Activated naive CD4-positive, alpha-beta T cell (primary cell): ENCODE data around the gene COL5A1.

Experiments
- DNase-seq, 4 experiments: peaks; one replicate each; lab custom pipeline; 2025; lab: John Stamatoyannopoulos, UW

Gene COL5A1

DNA sequence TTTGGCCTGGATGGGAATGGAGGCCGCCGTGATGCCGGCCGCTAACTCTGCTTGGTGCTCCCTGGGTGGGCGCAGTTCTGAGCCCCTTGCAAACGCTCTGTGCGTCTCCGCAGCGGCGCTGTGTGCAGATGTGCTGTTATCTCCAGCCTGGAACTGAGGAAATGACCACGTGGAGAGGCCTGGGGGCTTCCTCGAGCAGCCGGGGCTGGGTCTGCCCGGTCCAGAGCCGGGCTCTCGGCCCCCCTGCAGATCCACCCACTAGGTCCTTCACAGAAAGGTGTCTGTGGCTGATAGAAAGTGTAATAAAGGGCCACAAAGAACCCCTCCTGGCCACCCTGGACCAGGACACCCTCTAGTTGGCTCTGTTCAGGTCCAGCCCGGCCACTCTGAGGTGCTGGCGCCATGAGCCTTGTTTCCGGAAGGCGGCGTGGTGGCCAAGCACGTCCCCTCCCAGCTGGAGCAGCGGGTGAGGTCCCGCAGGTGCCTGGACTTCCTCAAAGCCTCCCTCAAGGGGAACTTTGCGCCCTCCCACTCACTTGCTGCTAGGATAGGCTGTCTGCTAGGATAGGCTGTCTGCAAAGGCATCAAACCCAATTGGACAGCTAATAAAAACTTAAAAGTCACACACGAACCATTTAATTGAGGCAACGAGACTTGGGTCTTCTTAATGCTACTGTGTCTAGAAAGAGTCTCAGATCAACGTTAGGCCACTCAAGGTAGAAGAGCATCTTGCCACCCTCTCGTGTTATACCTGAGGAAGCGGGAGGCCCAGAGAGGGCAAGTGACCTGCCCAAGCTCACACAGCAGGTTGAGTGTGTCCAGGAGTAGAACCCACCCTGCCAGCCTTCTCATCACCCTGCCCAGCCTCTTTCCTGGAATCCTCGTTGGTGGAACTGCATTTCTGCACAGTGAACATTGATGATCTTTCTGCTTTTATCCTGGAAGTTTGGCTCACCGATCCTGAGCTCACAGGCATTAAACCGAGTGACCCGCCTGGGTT is 129.7 kb downstream of the COL5A1 start:
- no peak for DNase-seq

DNA sequence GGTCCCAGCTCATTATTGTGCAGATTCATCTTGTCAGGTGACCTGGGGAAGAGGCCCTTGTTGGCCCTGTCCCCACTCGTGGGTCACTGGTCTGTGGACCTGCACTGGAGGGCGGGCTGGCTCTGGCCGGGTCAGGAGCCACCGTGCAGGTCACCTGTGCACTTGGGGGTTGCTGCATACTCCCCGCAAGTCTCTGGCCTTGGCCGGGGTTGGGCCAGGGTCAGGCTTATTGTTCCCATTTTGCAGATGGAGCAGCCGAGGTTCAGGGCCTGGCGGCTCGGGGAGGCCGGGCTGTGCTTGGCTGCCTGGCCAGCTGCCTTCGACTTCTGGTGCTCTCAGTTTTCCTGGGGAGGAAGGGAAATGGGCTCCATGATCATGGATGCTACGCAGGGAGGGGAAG is 130.7 kb downstream of the COL5A1 start:
- no peak for DNase-seq

DNA sequence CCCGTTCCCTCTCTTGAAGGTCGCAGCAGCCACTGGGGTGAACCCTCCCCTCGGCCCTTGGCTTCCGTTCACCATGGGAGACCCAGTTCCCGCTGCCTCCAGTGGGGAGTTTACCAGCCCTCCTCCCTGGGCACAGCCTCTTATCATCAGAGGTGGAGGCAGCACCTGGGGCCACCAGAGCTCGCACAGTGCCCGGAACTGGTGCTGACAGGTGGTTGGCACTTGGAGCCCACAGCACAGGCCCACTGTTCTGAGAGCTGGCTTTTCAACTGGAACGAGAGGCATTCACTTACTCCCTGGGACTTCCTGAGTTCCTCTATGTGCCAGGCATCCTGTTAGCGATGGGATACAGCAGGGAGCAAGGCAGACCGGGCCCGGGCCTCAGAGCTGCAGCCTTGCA is 132.2 kb downstream of the COL5A1 start:
- DNase-seq: no peak

DNA sequence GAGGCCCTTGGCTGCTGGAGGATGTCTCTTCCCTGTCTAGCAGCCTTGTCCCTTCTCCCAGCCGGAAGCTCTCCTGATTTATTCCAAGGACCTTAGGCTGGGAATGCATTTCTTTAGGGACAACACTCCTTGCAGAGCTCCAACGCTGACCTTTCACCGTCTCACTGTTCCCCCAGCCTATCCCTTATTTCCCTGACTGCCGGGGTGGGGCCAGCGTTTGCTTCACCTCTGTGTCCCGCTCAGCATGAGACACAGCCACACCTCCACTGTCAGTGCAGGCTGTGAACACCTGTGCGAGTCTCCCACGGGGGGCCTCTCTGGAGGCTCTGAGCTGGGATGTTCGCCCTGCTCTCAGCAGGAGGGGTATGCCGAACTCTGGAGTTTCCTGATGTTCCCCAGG is 132.8 kb downstream of the COL5A1 start:
- DNase-seq: no peak

DNA sequence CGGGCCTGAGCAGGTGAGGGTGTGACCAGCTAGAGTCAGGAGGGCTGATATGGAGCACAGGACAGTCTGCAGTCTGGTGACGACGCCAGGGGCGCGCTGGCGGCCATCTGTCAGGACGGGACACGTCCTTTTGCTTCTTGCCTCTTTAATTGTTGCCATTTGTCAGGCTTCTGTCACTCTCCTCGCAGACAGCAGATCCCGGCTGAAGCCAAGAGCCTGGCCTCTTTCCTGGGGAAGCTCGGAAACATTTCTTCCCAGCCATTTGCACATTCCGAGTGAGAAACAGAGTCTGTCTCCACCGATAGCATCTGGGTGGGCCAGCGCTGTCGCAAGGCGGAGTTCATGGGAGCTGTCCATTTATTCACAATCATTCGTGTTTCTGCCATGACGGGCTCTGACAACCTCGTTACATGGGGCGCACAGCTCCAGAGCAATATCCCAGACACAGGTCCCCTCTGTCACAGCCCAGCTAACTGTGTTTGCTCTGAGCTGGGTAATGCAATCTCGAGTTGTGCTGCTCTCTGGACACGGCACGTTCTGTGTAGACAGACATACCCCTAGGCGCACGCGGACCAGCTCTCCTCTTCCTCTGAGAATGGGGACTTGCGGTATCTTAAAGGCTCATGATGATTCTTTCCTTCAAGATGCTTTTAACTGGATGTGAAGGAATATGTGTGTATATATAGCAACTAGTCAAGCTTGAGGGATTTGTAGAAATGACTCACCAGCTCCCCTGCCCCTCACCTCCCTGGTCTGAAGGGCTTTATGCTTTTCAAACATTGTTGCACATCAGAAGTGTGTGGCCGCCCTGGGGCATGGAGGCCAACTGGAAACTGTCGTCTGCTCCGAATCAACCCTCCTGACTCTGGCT is 133.7 kb downstream of the COL5A1 start:
- DNase-seq: no peak

DNA sequence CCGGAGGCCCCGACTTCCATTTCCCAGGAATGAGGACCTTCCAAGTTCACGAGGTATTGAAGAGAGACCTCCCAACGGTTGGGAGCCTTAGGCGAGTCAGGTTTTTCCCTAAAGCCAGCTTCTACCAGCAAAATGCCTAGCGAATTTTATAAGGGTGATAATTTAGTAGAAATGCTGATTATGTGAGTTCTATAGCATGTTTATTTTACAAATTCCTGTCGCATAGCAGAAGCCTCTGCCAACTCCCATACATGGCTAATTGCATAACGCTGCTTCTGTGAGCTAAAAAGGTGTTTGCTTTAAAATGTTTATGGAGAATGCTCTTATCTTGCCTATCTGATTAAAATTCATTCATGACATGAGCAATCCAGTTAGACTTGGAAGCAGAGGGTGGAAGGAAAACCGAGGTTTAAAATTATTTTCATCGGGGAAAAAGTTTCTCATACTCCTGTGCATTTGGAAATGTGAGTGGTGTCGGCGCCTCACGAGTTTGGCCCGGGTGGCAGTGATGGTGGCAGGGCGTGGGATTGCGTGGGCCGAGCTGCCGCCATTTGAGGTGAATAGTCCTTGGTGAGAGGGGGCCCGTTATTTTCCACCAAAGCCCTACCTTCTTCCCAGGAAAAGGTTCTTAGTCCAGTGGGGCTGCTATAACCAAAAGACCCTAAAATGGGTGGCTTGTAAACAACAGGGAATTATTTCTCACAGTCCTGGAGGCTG is 134.6 kb downstream of the COL5A1 start:
- no peak for DNase-seq

DNA sequence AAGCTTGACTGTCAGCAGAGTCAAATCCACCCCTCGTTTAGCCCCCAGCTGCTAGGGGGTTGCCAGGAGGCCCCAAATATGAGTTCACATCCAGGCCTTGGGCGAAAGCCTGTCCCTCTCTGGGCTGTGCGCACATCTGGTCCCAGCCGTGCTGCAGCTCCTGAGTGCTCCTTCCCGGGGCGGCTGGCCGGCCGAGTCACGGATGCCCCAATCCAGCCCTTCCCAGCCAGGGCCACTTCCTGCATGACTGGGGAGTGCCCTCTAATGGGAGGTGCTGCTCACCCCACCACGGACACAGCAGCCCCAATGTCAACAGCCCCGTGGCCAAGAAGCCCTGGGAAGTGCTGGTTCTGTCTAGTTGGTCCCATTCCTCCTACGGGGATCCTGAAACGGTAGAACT is 135.6 kb downstream of the COL5A1 start:
- no peak for DNase-seq

DNA sequence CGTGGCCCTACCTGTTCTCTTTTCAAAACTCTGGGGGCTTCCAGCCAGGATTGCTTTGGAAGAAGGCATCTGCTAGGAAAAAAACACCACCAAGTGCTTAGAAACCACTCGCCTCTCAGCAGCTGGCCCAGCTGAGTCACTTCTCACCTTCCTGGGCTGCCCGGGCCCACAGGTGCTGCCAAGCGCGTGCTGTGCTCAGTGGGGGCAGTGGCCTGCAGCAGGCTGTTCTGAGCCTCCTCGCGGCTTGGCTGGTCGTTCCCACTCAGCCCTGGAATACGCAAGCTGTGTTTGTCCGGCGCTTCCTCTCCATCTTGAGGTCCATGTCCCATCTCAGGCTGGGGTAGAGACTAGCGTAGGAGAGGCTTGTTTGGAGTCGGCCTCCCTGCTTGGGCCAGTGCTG is 136.6 kb downstream of the COL5A1 start:
- no peak for DNase-seq

DNA sequence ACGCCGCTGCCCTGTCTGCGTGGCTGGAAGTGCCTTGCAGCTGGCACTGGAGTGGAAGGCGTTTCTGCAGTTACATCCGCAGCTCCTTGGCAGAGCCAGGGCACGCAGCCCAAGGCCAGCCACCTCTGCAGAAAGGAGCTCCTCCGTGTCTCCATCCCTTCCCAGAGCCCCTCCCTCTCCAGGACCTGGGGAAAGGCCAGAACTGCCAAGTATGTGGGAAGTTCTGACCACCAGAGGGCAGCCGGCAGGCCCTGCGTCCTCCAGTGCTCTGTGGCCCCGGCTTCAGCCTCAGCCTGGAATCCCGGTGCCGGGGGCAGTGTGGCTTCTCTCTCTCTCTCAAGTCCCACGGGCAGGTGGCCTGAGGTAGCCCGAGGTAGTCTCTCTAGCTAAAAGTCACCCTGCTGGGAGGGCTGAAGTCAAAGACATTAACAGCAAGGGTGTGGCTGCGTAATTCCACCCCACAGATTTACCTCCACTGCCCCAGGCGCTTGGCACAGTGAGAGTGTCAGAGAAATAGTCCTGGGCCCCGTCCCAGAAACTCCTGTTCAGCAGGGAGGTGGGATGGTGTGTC is 137.3 kb downstream of the COL5A1 start:
- DNase-seq: no peak

DNA sequence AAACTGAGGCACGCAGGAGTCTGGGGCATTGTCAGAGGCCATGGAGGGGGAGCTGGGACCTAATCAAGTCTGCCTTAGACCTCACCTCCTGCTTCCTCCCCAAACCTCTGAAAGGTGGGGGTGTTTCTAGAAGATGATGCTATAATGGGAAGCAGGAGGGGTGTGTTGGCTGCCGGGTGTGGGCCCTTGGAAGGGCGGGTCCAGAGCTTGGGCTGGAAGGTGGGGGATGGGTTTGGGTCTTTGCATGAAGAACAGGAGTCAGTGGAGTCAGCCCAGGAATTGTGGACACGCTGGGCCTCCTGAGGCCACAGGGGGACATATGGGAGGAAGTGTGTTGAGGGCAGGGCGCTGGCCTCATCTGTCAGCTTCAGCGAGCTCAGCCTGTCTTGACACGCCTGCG is 138.0 kb downstream of the COL5A1 start:
- DNase-seq: no peak

DNA sequence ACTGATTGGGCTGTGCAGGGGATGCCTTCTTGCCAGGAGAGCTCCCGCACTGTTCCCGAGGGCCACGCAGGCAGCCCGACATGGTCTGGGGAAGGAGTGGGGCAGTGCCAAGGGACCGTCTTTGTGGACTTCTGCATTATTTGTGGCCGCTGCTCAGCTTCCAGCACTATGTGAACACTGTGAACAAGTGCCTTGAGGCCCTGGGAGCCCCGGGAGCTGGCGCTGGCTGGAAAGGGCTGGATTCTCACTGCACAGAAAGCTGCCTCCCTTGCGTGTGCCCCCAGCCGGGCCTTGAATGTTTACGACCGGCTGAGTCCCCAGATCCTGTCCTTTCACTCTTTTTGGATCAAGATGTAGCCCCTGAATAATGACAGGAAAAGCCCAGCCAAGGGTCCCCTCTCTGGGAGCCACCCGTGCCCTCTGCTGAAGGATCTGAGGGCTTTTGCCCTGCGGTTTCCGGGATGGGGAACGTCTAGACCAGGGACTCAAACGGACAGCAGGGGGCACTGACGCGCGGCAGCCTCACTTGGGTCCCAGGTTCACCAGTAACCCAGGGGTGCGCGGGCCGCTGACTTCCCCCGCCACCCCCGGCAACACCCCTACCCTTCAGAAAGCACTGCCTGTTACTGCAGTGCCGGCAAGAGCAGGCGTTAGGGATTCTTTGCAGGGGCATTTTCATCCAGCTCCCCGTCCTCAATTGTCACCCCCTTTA is 140.1 kb downstream of the COL5A1 start:
- no peak for DNase-seq

DNA sequence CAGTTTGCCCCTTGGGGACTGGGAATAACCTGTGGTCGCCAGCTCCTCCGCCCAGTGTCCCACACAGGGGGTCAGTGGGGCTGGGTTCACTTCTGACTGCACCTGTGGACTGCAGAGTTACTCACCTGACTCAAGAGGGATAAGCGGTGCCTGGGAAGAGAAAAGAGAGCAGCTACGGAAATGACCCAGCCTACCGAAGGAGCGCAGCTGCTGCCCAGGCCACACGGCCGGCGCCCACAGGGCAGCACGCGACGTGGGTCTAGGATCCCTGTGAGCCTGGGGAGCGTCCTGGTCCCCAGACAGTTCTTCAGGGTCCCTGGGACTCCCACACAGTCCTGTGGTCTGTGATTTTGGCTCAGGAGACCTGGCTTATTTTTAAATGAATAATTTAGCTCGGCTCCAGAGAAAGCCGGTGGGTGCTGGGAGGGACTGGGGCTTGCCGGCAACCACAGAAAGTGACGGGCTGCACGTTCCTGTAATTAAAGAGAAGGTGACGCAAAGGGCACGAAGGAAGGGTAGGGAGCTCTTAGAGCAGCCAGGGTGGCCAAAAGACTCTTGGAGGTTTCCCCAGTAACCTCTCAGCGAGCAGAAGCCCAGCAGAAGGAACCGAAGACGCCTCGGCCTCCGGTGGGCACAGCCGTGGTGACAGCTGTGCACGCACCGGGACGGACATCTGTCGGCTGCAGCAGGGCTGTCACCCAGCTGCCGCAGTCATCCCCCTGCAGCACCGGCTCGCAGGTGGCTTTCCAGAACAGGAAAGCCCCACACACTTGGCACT is 141.5 kb downstream of the COL5A1 start:
- DNase-seq: no peak

DNA sequence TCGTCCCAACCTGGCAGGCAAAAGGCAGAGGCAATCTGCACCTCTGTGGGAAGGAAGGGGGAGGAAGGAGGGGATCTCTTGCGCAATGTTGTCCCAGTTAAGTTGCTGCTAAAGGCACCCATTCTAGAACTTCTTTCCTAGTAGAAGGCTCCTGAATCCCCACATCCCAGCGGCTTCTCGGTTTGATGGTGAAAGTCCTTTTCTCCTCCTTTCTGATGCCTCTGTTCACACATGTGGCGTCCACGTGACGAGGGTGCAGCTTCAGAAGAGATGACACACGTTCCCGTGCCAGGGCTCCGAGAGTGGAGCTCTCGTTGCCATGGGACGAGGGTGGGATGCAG is 142.1 kb downstream of the COL5A1 start:
- no peak for DNase-seq

DNA sequence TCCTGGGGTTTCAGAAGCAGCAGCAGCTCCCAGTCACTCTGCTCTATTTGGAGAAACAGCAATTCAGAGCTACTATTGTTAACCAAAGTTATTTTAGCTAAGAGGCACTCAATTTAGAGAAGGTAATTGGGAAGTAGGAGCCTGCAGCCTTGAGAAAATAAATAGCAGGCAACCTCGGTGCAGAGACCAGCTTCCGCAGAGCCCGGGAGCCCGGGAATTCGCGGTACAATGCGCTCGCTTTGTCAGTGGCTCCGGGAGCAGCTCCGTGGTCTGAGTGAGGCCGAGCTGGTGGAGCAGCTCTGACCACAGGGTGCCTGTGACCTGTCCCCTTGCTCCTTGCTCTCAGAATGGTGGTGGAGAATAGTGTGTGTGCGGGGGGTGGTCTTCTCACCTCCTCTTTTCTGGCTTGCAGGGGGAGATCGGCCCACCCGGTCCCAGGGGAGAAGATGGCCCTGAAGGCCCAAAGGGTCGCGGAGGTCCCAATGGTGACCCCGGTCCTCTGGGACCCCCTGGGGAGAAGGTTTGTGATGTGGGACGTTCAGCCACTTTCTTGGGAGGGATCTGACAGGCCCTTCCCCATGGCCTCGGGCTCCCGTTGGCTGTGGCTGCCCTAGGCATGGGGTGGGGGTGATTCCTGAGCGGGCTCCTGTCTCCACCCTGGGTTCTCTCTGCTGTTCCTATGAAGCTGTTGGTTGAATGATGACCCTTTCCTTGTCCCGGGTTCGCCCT is 143.1 kb downstream of the COL5A1 start:
- DNase-seq: no peak

DNA sequence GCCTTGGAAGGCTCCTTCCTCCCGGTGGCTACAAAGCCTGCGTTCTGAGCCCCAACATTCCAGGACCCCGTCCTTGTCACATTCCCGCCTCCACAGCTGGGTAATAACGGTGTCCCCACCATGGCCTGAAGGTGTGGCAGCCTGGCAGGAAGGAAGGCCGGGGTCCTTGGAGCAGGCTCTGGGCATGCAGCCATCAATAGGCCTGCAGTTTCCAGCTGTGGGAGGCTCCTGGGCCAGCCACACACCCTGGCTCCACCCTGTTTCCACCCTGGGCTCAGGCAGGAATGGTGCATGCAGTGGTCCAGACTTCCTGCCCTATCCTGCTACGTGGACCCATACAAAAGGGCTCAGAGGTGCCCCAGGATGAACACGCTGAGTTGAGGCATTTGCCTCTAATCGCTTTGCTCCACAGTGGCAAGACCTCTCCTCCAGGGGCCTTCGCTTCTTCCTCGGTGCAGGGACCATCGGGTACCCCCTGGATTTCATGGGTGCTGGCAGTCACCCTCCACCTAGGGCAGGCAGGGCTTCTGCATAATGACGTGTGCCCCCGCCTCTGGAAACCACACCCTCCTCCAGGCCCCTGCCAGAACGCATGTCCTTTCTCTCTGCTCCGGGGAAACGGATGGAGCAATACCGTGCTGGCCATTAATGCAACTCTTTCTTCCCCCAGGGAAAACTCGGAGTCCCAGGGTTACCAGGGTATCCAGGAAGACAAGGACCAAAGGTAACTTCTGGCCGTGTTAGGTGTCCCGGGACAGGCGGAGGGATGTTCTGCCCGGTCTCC is 143.9 kb downstream of the COL5A1 start:
- no peak for DNase-seq

DNA sequence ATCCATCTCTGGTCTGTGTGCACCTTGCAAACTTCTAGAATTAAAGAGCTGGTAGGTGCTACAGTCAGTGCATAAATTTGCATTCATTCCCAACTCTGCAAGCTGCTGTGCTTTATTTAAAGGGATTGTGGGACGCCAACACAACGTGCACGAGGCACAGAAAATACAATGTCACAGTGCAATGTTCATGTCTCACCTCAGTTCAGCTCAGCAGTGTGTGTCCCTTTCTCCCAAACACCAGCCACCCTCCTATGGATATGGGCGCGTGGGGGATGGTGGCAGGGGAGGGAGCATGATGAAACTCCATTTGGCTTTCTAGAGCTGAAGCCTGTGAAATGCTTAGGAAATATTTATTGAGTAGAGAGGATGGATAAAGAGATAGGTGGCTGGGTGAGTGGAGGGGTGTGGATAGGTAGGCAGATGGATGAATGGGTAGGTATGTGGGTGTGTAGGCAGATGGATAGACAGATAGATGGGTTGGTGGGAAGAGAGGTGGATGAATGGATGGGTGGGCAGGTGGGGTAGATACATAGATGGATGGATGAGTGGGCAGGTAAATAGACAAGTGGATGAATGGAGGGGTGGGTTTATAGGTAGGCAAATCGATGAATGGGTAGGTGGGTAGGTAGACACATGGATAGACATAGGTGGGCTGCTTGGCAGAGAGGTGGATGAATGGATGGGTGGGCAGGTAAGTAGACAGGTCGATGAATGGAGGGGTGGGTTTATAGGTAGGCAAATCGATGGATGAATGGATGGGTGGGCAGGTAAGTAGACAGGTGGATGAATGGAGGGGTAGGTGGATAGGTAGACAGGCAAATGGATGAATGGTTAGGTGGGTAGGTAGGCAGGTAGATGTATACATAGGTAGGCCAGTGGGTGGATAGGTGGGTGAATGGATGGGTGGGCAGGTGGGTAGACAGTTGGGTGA is 146.3 kb downstream of the COL5A1 start:
- no peak for DNase-seq

DNA sequence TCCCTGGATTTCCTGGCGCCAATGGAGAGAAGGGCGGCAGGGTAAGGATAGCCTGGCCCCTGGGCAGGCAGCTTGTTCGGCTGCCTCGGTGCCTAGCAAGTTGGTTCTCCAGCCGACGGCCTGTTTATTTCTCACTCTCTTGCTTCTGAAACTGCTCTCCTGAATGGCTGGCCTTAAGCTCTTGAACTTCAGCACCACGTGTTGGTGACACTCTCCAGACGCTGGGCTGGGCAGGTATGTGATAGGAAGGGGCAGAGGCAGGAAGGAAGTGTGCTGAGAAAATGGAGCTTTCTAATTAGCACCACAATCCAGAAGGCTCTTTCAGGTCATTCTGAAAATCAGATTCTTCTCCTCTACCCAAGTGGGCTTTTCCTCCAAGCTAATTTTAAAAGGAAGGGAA is 147.6 kb downstream of the COL5A1 start:
- DNase-seq: no peak

DNA sequence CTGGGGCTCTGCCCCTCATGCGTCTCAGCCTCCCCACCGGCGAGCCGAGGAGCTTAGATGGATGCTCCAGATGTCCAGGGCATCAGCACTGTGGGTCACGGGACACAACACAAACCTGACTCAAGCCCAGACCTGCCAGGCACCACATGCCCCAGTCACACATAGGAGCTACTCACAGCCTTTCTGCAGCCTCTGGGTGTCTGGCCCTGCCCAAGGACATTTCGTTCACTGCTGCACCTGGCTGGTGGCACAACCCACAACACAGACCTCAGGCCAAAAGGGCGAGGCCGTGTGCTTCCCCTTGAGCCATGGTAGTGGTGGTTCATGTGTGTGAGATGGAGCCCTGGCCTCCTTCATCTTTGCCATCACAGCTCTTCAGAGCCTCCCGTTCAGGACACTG is 149.4 kb downstream of the COL5A1 start:
- no peak for DNase-seq
